ENCODE data around the gene KCTD16. TPM values are rescaled to one million over a fixed set of nuclear protein-coding genes. Genes with fewer than 3 reads are reported as not detected.

KCTD16 gene
- total and polyA plus RNA-seq, 2 donors = 0.02 to 0.09 TPM

DNA sequence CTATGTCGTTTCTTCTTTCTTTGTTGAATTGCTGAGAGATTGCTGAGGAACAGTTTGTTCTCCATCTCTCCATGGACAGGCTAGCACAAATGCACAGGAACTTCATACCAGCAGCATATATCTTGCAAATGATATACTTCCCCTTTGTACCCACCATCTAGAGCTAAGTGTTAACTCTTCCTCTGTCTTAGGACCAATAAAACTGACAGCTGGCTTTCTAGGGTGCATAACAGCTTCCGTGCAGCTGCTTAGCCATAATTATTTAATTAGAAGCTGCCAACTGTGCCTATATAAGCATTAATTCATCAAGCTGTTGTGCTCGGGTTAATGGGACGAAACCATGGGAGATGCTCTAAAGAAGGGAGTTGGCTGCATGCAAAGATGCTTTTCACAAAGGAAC, 38.7 kb downstream of the KCTD16 start:
- Histone ChIP-seq H3K27me3 (ENCODE audit: control insufficient read depth in 2 of 2, insufficient read depth in 1 of 2, low read length in 1 of 2) (peaks cover 22 to 33% of the 10 kb centered on the region in 2 donors), H3K4me3 (ENCODE audit: low read length in 2 of 2) (no peak overlapping the region), H3K9me3 (ENCODE audit: control insufficient read depth in 2 of 2, insufficient read depth in 1 of 2, low read length in 1 of 2) (peaks cover 0 to 3% of the 10 kb centered on the region in 2 donors), H3K27ac (ENCODE audit: low read depth in 1 of 2, low read length in 1 of 2) (no peak overlapping the region), H3K36me3 (ENCODE audit: control insufficient read depth in 2 of 2, insufficient read depth in 2 of 2, low read length in 1 of 2) (no peaks in the 10 kb centered on the region), H3K4me1 (ENCODE audit: control insufficient read depth in 2 of 2, insufficient read depth in 2 of 2, low read length in 2 of 2) (no peaks in the 10 kb centered on the region)
- WGBS = 69% methylated on average over 4 of the region's 4 CpGs
- DNase-seq (ENCODE audit: low read depth in 6 of 9, low spot score in 9 of 9) = no peak

DNA sequence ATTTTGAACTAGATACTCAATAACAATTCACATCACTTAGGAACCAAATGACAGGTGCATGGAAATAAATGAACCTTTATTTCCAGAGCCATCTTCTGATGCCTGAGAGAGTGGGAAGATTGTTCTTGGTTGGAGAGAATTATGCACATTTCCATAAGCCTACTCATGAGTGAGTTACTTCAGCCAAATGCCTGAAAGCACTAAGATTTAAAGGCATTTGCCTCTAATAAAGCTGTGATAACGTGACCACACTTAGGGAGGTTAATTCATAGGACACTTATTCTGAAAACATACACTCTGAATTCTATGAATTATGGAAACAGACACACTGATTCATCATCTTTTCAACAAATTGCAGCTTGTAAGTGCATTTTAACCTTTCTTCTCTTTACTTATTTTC, 40.0 kb downstream of the KCTD16 start:
- Histone ChIP-seq H3K36me3 (ENCODE audit: control insufficient read depth in 2 of 2, insufficient read depth in 2 of 2, low read length in 1 of 2) (no peaks in the 10 kb centered on the region), H3K27ac (ENCODE audit: low read depth in 1 of 2, low read length in 1 of 2) (no peak overlapping the region), H3K9me3 (ENCODE audit: control insufficient read depth in 2 of 2, insufficient read depth in 1 of 2, low read length in 1 of 2) (no peaks in the 10 kb centered on the region), H3K27me3 (ENCODE audit: control insufficient read depth in 2 of 2, insufficient read depth in 1 of 2, low read length in 1 of 2) (peaks cover 10 to 20% of the 10 kb centered on the region in 2 donors), H3K4me3 (ENCODE audit: low read length in 2 of 2) (no peak overlapping the region), H3K4me1 (ENCODE audit: control insufficient read depth in 2 of 2, insufficient read depth in 2 of 2, low read length in 2 of 2) (no peaks in the 10 kb centered on the region)
- 86% methylated on average over 1 of the region's 1 CpG for whole genome bisulfite sequencing
- no peak for DNase-seq (ENCODE audit: low read depth in 6 of 9, low spot score in 9 of 9)

DNA sequence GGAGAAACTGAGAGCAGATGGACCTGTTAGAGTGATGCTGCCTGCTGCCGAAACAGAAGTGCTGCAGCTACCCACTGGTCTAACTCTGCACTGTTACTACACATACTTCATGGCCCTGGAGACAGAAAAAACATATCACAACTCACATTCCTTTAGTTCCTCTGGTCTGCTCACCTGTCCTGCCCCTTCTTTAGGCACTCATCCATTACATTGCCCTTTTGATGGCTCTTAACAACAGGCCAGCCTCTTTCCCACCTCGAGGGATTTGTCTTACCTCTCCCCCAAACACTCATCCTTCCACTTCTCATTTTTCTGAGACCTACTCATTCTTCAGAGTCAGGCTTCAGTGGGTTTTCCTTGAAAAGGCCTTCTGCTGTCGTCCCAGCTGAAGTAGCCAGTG, 49.2 kb downstream of the KCTD16 start:
- no peaks in the 10 kb centered on the region for H3K9me3 ChIP-seq (ENCODE audit: control insufficient read depth in 2 of 2, insufficient read depth in 1 of 2, low read length in 1 of 2)
- no peak for DNase-seq (ENCODE audit: low read depth in 6 of 9, low spot score in 9 of 9)

DNA sequence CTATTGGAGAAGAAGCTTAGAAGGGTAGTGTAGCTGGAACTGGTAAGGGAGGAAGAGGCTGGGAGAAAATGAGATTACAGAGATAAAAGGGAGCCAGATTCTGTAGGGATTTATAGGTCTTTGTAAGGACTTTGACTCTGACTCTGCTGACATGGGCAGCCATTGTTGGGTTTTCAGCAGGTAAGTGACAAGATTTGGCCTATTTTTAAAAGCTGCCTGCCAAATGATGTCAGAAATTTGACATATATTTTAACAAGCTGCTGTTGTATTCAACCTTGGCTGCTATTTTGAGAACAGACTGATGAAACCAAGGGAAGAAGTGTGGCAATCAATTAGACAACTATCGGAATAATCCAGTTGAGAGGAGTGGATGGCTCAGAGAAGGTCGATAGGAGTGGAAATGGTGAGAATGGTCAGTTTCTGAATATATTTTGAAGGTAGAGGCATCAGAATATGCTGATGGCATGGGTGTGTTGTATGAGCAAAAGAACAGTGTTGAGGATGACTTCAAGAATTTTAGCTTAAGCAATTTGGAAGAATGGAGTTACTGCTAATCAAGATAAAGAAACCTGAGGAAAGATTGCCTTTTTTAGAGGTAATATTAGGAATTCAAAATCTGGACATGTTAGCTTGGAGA, 56.8 kb downstream of the KCTD16 start:
- DNase-seq (ENCODE audit: low read depth in 6 of 9, low spot score in 9 of 9) = no peak
- H3K4me1 ChIP-seq (ENCODE audit: control insufficient read depth in 2 of 2, insufficient read depth in 2 of 2, low read length in 2 of 2) = no peaks in the 10 kb centered on the region
- H3K36me3 ChIP-seq (ENCODE audit: control insufficient read depth in 2 of 2, insufficient read depth in 2 of 2, low read length in 1 of 2) = no peaks in the 10 kb centered on the region
- no peak overlapping the region for H3K4me3 ChIP-seq (ENCODE audit: low read length in 2 of 2)
- 93% methylated on average over 2 of the region's 2 CpGs for WGBS
- no peaks in the 10 kb centered on the region for H3K9me3 ChIP-seq (ENCODE audit: control insufficient read depth in 2 of 2, insufficient read depth in 1 of 2, low read length in 1 of 2)
- no peaks in the 10 kb centered on the region for H3K27me3 ChIP-seq (ENCODE audit: control insufficient read depth in 2 of 2, insufficient read depth in 1 of 2, low read length in 1 of 2)
- no peak overlapping the region for H3K27ac ChIP-seq (ENCODE audit: low read depth in 1 of 2, low read length in 1 of 2)

More for the DNA sequence above, 49.2 kb downstream of the KCTD16 start:
- Histone ChIP-seq H3K4me1 (ENCODE audit: control insufficient read depth in 2 of 2, insufficient read depth in 2 of 2, low read length in 2 of 2) (no peaks in the 10 kb centered on the region), H3K36me3 (ENCODE audit: control insufficient read depth in 2 of 2, insufficient read depth in 2 of 2, low read length in 1 of 2) (no peaks in the 10 kb centered on the region), H3K27me3 (ENCODE audit: control insufficient read depth in 2 of 2, insufficient read depth in 1 of 2, low read length in 1 of 2) (no peaks in the 10 kb centered on the region), H3K27ac (ENCODE audit: low read depth in 1 of 2, low read length in 1 of 2) (no peak overlapping the region), H3K4me3 (ENCODE audit: low read length in 2 of 2) (no peak overlapping the region)
- 72% methylated on average over 3 of the region's 3 CpGs for WGBS

- Histone ChIP-seq H3K36me3 (ENCODE audit: control insufficient read depth in 2 of 2, insufficient read depth in 2 of 2, low read length in 1 of 2) (no peaks in the 10 kb centered on the region), H3K4me1 (ENCODE audit: control insufficient read depth in 2 of 2, insufficient read depth in 2 of 2, low read length in 2 of 2) (no peaks in the 10 kb centered on the region), H3K9me3 (ENCODE audit: control insufficient read depth in 2 of 2, insufficient read depth in 1 of 2, low read length in 1 of 2) (no peaks in the 10 kb centered on the region), H3K27me3 (ENCODE audit: control insufficient read depth in 2 of 2, insufficient read depth in 1 of 2, low read length in 1 of 2) (no peaks in the 10 kb centered on the region), H3K4me3 (ENCODE audit: low read length in 2 of 2) (no peak overlapping the region), H3K27ac (ENCODE audit: low read depth in 1 of 2, low read length in 1 of 2) (no peak overlapping the region)
- WGBS = 93% methylated on average over 4 of the region's 4 CpGs
- DNase-seq (ENCODE audit: low read depth in 6 of 9, low spot score in 9 of 9) = no peak
Observed at GRCh38 chr5:144230806-144231205, 60.1 kb downstream of the KCTD16 start.

GRCh38 chr5:144232285-144232684, 61.6 kb downstream of the KCTD16 start:
- DNase-seq (ENCODE audit: low read depth in 6 of 9, low spot score in 9 of 9) = no peak
- Histone ChIP-seq H3K9me3 (ENCODE audit: control insufficient read depth in 2 of 2, insufficient read depth in 1 of 2, low read length in 1 of 2) (no peaks in the 10 kb centered on the region), H3K27me3 (ENCODE audit: control insufficient read depth in 2 of 2, insufficient read depth in 1 of 2, low read length in 1 of 2) (no peaks in the 10 kb centered on the region), H3K27ac (ENCODE audit: low read depth in 1 of 2, low read length in 1 of 2) (no peak overlapping the region), H3K4me1 (ENCODE audit: control insufficient read depth in 2 of 2, insufficient read depth in 2 of 2, low read length in 2 of 2) (no peaks in the 10 kb centered on the region), H3K36me3 (ENCODE audit: control insufficient read depth in 2 of 2, insufficient read depth in 2 of 2, low read length in 1 of 2) (no peaks in the 10 kb centered on the region), H3K4me3 (ENCODE audit: low read length in 2 of 2) (no peak overlapping the region)
- WGBS = 94% methylated on average over 5 of the region's 5 CpGs

DNA sequence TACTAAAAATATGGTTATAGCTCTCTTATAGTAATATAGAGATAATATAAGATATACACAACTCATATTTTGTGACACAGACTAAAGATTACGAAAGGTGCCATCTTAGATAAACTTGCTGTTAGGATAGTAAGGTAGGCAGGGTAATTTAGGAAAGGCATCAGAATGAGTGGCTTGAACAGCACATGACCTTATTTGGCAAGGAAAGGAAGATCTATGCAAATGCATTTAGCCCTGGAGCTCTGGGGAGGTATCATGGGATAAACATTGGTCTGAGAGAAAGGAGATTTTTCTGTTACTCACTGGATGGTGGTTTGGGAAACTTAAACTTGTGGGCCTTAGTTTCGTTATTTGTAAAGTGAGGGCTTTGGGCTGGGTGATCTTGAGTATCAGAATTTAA, 65.8 kb downstream of the KCTD16 start:
- H3K27me3 ChIP-seq (ENCODE audit: control insufficient read depth in 2 of 2, insufficient read depth in 1 of 2, low read length in 1 of 2) = no peaks in the 10 kb centered on the region
- no peaks in the 10 kb centered on the region for H3K36me3 ChIP-seq (ENCODE audit: control insufficient read depth in 2 of 2, insufficient read depth in 2 of 2, low read length in 1 of 2)
- H3K27ac ChIP-seq (ENCODE audit: low read depth in 1 of 2, low read length in 1 of 2) = no peak overlapping the region
- no peaks in the 10 kb centered on the region for H3K4me1 ChIP-seq (ENCODE audit: control insufficient read depth in 2 of 2, insufficient read depth in 2 of 2, low read length in 2 of 2)
- no peak overlapping the region for H3K4me3 ChIP-seq (ENCODE audit: low read length in 2 of 2)
- no peaks in the 10 kb centered on the region for H3K9me3 ChIP-seq (ENCODE audit: control insufficient read depth in 2 of 2, insufficient read depth in 1 of 2, low read length in 1 of 2)
- 90% methylated on average over 2 of the region's 2 CpGs for WGBS
- DNase-seq (ENCODE audit: low read depth in 6 of 9, low spot score in 9 of 9) = no peak

- H3K27ac ChIP-seq (ENCODE audit: low read depth in 1 of 2, low read length in 1 of 2) = no peak overlapping the region
- no peaks in the 10 kb centered on the region for H3K36me3 ChIP-seq (ENCODE audit: control insufficient read depth in 2 of 2, insufficient read depth in 2 of 2, low read length in 1 of 2)
- H3K9me3 ChIP-seq (ENCODE audit: control insufficient read depth in 2 of 2, insufficient read depth in 1 of 2, low read length in 1 of 2) = no peaks in the 10 kb centered on the region
- no peak overlapping the region for H3K4me3 ChIP-seq (ENCODE audit: low read length in 2 of 2)
- no peaks in the 10 kb centered on the region for H3K27me3 ChIP-seq (ENCODE audit: control insufficient read depth in 2 of 2, insufficient read depth in 1 of 2, low read length in 1 of 2)
- WGBS = 24% methylated on average over 2 of the region's 2 CpGs
- no peaks in the 10 kb centered on the region for H3K4me1 ChIP-seq (ENCODE audit: control insufficient read depth in 2 of 2, insufficient read depth in 2 of 2, low read length in 2 of 2)
- peak in 1 of 9 donors; percentile 5 for DNase-seq (ENCODE audit: low read depth in 6 of 9, low spot score in 9 of 9)
Observed at GRCh38 chr5:144237851-144238250, 67.2 kb downstream of the KCTD16 start.

DNA sequence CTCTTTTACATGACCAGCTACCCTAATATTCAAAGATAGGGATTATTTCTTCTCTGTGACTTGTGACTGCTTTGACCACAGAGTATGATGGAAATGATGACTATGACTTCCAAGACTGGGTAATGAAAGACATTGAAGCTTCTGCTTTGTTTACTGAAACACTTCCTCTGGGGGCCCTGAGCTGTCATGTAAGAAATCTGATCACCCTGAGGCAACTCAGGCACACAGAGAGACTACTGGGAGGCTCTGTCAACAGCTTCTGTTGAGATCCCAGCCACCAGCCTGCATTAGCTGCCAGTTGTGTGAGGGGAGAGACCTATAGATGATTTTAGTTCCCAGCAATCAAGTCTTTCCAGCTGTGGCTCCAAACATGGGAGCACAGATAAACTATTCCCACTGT, 76.5 kb downstream of the KCTD16 start:
- Histone ChIP-seq H3K36me3 (ENCODE audit: control insufficient read depth in 2 of 2, insufficient read depth in 2 of 2, low read length in 1 of 2) (no peaks in the 10 kb centered on the region), H3K9me3 (ENCODE audit: control insufficient read depth in 2 of 2, insufficient read depth in 1 of 2, low read length in 1 of 2) (no peaks in the 10 kb centered on the region), H3K4me3 (ENCODE audit: low read length in 2 of 2) (no peak overlapping the region), H3K4me1 (ENCODE audit: control insufficient read depth in 2 of 2, insufficient read depth in 2 of 2, low read length in 2 of 2) (no peaks in the 10 kb centered on the region), H3K27ac (ENCODE audit: low read depth in 1 of 2, low read length in 1 of 2) (no peak overlapping the region), H3K27me3 (ENCODE audit: control insufficient read depth in 2 of 2, insufficient read depth in 1 of 2, low read length in 1 of 2) (no peaks in the 10 kb centered on the region)
- no peak for DNase-seq (ENCODE audit: low read depth in 6 of 9, low spot score in 9 of 9)

DNA sequence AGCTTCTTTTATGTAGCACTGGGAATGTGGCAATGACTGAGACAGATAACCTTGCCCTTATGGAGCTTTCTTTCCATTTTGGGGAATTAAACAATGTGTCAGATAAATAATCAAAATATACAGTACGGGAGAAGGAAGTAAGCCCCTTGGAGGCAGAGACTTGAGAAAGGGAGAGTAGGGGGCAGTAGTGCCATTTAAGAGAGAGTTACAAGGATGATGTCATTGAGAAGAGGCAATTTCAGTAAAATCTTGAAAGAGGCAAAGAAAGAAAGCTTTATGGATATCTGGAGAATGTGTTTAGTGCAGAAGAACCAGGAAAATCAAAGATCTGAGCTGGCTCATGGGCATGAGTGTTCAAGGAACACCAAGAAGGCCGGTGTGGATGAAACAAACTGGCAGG, 77.3 kb downstream of the KCTD16 start:
- no peak overlapping the region for H3K27ac ChIP-seq (ENCODE audit: low read depth in 1 of 2, low read length in 1 of 2)
- H3K36me3 ChIP-seq (ENCODE audit: control insufficient read depth in 2 of 2, insufficient read depth in 2 of 2, low read length in 1 of 2) = no peaks in the 10 kb centered on the region
- no peaks in the 10 kb centered on the region for H3K27me3 ChIP-seq (ENCODE audit: control insufficient read depth in 2 of 2, insufficient read depth in 1 of 2, low read length in 1 of 2)
- H3K4me3 ChIP-seq (ENCODE audit: low read length in 2 of 2) = no peak overlapping the region
- no peak for DNase-seq (ENCODE audit: low read depth in 6 of 9, low spot score in 9 of 9)
- H3K4me1 ChIP-seq (ENCODE audit: control insufficient read depth in 2 of 2, insufficient read depth in 2 of 2, low read length in 2 of 2) = no peaks in the 10 kb centered on the region
- H3K9me3 ChIP-seq (ENCODE audit: control insufficient read depth in 2 of 2, insufficient read depth in 1 of 2, low read length in 1 of 2) = no peaks in the 10 kb centered on the region
- 92% methylated on average over 2 of the region's 2 CpGs for WGBS

Data from thymus (tissue), 11 donors.